Measurements from ENCODE around the gene HCN3.

DNA sequence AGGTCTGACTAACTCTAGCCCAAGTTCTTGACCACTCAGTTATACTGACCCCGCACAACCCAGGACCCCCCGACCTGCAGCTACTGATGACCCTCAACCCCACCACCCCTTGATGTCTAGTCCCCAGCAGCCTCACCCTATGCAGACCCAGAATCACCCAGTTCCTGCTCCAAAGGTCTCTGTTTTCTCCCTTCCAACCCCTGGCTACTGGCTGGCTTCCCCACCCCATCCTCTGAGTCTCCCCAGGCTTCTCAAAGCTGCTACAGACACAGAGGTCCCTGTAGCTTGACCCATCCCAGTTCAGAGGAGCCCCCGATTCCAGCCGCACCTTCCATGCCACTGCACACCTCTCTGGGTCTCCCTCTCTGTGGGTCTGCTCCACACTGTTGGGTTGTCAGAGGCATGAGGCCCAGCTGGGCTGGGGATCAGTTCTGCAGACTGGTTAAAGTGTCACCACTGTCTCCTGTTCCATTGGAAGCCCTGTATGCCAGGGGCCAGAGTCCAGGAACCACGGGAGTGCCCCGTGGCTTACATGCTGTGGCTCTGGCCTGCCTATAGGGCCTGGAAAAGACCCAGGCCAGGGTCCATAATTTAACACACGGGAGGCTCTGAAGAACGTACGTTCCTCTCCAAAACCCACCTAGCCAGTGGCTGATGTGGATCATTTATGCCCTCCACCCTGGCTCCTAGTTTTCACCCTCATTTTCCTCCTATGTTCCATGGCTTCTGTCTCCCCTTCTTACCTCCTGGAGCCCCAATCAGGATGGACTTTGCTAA, 23.5 kb downstream of the HCN3 start:
- TF ChIP-seq, protein P1, sequence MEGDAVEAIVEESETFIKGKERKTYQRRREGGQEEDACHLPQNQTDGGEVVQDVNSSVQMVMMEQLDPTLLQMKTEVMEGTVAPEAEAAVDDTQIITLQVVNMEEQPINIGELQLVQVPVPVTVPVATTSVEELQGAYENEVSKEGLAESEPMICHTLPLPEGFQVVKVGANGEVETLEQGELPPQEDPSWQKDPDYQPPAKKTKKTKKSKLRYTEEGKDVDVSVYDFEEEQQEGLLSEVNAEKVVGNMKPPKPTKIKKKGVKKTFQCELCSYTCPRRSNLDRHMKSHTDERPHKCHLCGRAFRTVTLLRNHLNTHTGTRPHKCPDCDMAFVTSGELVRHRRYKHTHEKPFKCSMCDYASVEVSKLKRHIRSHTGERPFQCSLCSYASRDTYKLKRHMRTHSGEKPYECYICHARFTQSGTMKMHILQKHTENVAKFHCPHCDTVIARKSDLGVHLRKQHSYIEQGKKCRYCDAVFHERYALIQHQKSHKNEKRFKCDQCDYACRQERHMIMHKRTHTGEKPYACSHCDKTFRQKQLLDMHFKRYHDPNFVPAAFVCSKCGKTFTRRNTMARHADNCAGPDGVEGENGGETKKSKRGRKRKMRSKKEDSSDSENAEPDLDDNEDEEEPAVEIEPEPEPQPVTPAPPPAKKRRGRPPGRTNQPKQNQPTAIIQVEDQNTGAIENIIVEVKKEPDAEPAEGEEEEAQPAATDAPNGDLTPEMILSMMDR (IDR thresholded peaks at IDR 0.05), result no peak
- TF ChIP-seq, protein P2, sequence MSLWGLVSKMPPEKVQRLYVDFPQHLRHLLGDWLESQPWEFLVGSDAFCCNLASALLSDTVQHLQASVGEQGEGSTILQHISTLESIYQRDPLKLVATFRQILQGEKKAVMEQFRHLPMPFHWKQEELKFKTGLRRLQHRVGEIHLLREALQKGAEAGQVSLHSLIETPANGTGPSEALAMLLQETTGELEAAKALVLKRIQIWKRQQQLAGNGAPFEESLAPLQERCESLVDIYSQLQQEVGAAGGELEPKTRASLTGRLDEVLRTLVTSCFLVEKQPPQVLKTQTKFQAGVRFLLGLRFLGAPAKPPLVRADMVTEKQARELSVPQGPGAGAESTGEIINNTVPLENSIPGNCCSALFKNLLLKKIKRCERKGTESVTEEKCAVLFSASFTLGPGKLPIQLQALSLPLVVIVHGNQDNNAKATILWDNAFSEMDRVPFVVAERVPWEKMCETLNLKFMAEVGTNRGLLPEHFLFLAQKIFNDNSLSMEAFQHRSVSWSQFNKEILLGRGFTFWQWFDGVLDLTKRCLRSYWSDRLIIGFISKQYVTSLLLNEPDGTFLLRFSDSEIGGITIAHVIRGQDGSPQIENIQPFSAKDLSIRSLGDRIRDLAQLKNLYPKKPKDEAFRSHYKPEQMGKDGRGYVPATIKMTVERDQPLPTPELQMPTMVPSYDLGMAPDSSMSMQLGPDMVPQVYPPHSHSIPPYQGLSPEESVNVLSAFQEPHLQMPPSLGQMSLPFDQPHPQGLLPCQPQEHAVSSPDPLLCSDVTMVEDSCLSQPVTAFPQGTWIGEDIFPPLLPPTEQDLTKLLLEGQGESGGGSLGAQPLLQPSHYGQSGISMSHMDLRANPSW (CRISPR knock-in tag; conservative IDR thresholded peaks at IDR 0.05; ENCODE audit: low read depth), result no peak
- TF ChIP-seq, protein P3, sequence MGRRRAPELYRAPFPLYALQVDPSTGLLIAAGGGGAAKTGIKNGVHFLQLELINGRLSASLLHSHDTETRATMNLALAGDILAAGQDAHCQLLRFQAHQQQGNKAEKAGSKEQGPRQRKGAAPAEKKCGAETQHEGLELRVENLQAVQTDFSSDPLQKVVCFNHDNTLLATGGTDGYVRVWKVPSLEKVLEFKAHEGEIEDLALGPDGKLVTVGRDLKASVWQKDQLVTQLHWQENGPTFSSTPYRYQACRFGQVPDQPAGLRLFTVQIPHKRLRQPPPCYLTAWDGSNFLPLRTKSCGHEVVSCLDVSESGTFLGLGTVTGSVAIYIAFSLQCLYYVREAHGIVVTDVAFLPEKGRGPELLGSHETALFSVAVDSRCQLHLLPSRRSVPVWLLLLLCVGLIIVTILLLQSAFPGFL (CRISPR knock-in tag; IDR thresholded peaks at IDR 0.05; ENCODE audit: borderline replicate concordance), result no peak
- TF ChIP-seq, protein P4, sequence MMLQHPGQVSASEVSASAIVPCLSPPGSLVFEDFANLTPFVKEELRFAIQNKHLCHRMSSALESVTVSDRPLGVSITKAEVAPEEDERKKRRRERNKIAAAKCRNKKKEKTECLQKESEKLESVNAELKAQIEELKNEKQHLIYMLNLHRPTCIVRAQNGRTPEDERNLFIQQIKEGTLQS (CRISPR knock-in tag; conservative IDR thresholded peaks at IDR 0.05), result no peak
- TF ChIP-seq, protein P5, sequence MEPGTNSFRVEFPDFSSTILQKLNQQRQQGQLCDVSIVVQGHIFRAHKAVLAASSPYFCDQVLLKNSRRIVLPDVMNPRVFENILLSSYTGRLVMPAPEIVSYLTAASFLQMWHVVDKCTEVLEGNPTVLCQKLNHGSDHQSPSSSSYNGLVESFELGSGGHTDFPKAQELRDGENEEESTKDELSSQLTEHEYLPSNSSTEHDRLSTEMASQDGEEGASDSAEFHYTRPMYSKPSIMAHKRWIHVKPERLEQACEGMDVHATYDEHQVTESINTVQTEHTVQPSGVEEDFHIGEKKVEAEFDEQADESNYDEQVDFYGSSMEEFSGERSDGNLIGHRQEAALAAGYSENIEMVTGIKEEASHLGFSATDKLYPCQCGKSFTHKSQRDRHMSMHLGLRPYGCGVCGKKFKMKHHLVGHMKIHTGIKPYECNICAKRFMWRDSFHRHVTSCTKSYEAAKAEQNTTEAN (CRISPR knock-in tag; IDR thresholded peaks at IDR 0.05), result no peak
- TF ChIP-seq ELF4 (CRISPR knock-in tag; IDR thresholded peaks at IDR 0.05; ENCODE audit: low read depth) (no peak), ZNF423 (CRISPR knock-in tag; IDR thresholded peaks at IDR 0.05) (no peak), ZNF138 (CRISPR knock-in tag; conservative IDR thresholded peaks at IDR 0.05) (no peak), NR1H2 (CRISPR knock-in tag; IDR thresholded peaks at IDR 0.05) (no peak), ZBTB21 (CRISPR knock-in tag; IDR thresholded peaks at IDR 0.05; ENCODE audit: borderline replicate concordance) (no peak)
- TF ChIP-seq, protein P6, sequence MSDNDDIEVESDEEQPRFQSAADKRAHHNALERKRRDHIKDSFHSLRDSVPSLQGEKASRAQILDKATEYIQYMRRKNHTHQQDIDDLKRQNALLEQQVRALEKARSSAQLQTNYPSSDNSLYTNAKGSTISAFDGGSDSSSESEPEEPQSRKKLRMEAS (CRISPR knock-in tag; IDR thresholded peaks at IDR 0.05), result no peak
- TF ChIP-seq, protein P7, sequence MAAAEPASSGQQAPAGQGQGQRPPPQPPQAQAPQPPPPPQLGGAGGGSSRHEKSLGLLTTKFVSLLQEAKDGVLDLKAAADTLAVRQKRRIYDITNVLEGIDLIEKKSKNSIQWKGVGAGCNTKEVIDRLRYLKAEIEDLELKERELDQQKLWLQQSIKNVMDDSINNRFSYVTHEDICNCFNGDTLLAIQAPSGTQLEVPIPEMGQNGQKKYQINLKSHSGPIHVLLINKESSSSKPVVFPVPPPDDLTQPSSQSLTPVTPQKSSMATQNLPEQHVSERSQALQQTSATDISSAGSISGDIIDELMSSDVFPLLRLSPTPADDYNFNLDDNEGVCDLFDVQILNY (CRISPR knock-in tag; IDR thresholded peaks at IDR 0.05), result no peak
- TF ChIP-seq, protein P8, sequence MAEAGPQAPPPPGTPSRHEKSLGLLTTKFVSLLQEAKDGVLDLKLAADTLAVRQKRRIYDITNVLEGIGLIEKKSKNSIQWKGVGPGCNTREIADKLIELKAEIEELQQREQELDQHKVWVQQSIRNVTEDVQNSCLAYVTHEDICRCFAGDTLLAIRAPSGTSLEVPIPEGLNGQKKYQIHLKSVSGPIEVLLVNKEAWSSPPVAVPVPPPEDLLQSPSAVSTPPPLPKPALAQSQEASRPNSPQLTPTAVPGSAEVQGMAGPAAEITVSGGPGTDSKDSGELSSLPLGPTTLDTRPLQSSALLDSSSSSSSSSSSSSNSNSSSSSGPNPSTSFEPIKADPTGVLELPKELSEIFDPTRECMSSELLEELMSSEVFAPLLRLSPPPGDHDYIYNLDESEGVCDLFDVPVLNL (CRISPR knock-in tag; IDR thresholded peaks at IDR 0.05; ENCODE audit: borderline replicate concordance, low read depth), result no peak
- TF ChIP-seq, protein P9, sequence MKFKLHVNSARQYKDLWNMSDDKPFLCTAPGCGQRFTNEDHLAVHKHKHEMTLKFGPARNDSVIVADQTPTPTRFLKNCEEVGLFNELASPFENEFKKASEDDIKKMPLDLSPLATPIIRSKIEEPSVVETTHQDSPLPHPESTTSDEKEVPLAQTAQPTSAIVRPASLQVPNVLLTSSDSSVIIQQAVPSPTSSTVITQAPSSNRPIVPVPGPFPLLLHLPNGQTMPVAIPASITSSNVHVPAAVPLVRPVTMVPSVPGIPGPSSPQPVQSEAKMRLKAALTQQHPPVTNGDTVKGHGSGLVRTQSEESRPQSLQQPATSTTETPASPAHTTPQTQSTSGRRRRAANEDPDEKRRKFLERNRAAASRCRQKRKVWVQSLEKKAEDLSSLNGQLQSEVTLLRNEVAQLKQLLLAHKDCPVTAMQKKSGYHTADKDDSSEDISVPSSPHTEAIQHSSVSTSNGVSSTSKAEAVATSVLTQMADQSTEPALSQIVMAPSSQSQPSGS (CRISPR knock-in tag; IDR thresholded peaks at IDR 0.05; ENCODE audit: borderline replicate concordance, low read depth), result no peak
